DOHH2 (cell line): ENCODE results near the gene SORBS1.

Experiments used
- H3F3A ChIP-seq: fragments of 200-600 bp; sonication (generic), shearing (Covaris generic); 2 replicates; pipeline ENCODE4 v1.6.0; 2016; ENCODE audit warnings: antibody characterized with exemption, mild to moderate bottlenecking; ENCODE audit not compliant: control insufficient read depth, insufficient read depth
- H3K27ac ChIP-seq: fragments of 200-600 bp; sonication (generic); 2 replicates; pipeline ENCODE4 v1.5.1; 2014; ENCODE audit warnings: low read depth, mild to moderate bottlenecking, low read length, moderate library complexity
- H3K27me3 ChIP-seq: fragments of 200-600 bp; sonication (generic); 2 replicates; pipeline ENCODE4 v1.6.1; 2014; ENCODE audit warnings: mild to moderate bottlenecking, low read length, mixed read lengths; ENCODE audit not compliant: control insufficient read depth
- H3K36me3 ChIP-seq: fragments of 200-600 bp; sonication (generic); 2 replicates; pipeline ENCODE4 v1.6.1; 2014; ENCODE audit warnings: mild to moderate bottlenecking, low read length, moderate library complexity, mixed read lengths; ENCODE audit not compliant: control insufficient read depth
- H3K4me1 ChIP-seq: fragments of 200-600 bp; sonication (generic); 2 replicates; pipeline ENCODE4 v1.6.1; 2014; ENCODE audit warnings: mild to moderate bottlenecking, low read length, mixed read lengths; ENCODE audit not compliant: control insufficient read depth
- H3K4me2 ChIP-seq: fragments of 200-600 bp; sonication (generic); 2 replicates; pipeline ENCODE4 v1.6.0; 2014; ENCODE audit warnings: mild to moderate bottlenecking, low read length, moderate library complexity
- H3K4me3 ChIP-seq: fragments of 200-600 bp; sonication (generic); 2 replicates; pipeline ENCODE4 v1.5.1; 2014; ENCODE audit warnings: mild to moderate bottlenecking, low read length, mixed read lengths
- H3K79me2 ChIP-seq: fragments of 200-600 bp; sonication (generic); 2 replicates; pipeline ENCODE4 v1.6.1; 2014; ENCODE audit warnings: mild to moderate bottlenecking, low read length, mixed read lengths; ENCODE audit not compliant: control insufficient read depth
- H3K9me2 ChIP-seq: fragments of 200-600 bp; sonication (generic); replicated peaks from 2 replicates; pipeline ENCODE4 v1.6.1; 2014; ENCODE audit warnings: mild to moderate bottlenecking, low read length, mixed read lengths; ENCODE audit not compliant: control insufficient read depth
- H3K9me3 ChIP-seq: fragments of 200-600 bp; sonication (generic); 2 replicates; pipeline ENCODE4 v1.6.1; 2014; ENCODE audit warnings: antibody characterized with exemption, low read length, mixed read lengths; ENCODE audit not compliant: control insufficient read depth, insufficient read depth
- H4K20me1 ChIP-seq: fragments of 200-600 bp; sonication (generic); 2 replicates; pipeline ENCODE4 v1.6.0; 2014; ENCODE audit warnings: low read depth, mild to moderate bottlenecking, antibody characterized with exemption, low read length, moderate library complexity; ENCODE audit not compliant: control insufficient read depth, insufficient read depth
- EZH2phosphoT487 ChIP-seq: fragments of 200-600 bp; sonication (generic); IDR thresholded peaks from 2 replicates; pipeline ENCODE4 v1.6.1; 2017; ENCODE audit warnings: borderline replicate concordance, mild to moderate bottlenecking, antibody characterized with exemption, low read length, moderate library complexity, mixed read lengths
- TF ChIP-seq, protein P1 (sequence below): fragments of 200-600 bp; sonication (generic); IDR thresholded peaks from one replicate; pipeline ENCODE4 v1.5.1; 2014; ENCODE audit warnings: antibody characterized with exemption, mild to moderate bottlenecking, low read depth, low read length; ENCODE audit not compliant: poor library complexity, severe bottlenecking

Gene SORBS1

DNA sequence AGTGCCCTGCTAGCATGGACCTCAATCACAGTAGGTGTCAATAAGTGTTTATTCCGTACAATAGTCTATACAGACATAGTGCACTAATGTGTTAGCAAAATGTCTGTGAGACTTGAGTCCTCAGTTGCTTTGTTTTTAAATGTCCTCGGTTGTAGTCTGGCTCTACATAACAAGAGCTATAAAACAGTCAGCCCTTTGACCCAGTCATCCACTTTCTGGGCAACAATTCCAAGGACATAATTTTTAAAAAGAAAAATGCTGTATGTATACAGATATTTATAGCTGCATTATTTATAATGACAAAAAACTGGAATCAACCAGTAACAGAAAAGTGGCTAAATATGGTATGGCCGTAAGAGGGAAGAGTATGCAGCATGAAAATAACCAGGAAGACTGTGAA lies 267.5 kb downstream of the SORBS1 start:
- H3K27ac ChIP-seq, result peak overlapping the region; percentile 97
- no peaks in the 10 kb centered on the region for H3K9me3 ChIP-seq
- H3K4me3 ChIP-seq, result peak overlapping the region; percentile 48
- H3K27me3 ChIP-seq, result no peaks in the 10 kb centered on the region
- H3F3A ChIP-seq, result peaks cover 32% of the 10 kb centered on the region
- no peaks in the 10 kb centered on the region for H3K9me2 ChIP-seq
- no peak for TF ChIP-seq EZH2phosphoT487
- TF ChIP-seq, protein P1, sequence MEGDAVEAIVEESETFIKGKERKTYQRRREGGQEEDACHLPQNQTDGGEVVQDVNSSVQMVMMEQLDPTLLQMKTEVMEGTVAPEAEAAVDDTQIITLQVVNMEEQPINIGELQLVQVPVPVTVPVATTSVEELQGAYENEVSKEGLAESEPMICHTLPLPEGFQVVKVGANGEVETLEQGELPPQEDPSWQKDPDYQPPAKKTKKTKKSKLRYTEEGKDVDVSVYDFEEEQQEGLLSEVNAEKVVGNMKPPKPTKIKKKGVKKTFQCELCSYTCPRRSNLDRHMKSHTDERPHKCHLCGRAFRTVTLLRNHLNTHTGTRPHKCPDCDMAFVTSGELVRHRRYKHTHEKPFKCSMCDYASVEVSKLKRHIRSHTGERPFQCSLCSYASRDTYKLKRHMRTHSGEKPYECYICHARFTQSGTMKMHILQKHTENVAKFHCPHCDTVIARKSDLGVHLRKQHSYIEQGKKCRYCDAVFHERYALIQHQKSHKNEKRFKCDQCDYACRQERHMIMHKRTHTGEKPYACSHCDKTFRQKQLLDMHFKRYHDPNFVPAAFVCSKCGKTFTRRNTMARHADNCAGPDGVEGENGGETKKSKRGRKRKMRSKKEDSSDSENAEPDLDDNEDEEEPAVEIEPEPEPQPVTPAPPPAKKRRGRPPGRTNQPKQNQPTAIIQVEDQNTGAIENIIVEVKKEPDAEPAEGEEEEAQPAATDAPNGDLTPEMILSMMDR, result no peak
- peaks cover 4% of the 10 kb centered on the region; the same call in 1 of the 2 replicates for H3K36me3 ChIP-seq
- peaks cover 19% of the 10 kb centered on the region for H3K79me2 ChIP-seq
- H3K4me2 ChIP-seq, result peak overlapping the region; percentile 96
- peaks cover 4% of the 10 kb centered on the region; the same call in 1 of the 2 replicates for H4K20me1 ChIP-seq
- H3K4me1 ChIP-seq, result peaks cover 83% of the 10 kb centered on the region

DNA sequence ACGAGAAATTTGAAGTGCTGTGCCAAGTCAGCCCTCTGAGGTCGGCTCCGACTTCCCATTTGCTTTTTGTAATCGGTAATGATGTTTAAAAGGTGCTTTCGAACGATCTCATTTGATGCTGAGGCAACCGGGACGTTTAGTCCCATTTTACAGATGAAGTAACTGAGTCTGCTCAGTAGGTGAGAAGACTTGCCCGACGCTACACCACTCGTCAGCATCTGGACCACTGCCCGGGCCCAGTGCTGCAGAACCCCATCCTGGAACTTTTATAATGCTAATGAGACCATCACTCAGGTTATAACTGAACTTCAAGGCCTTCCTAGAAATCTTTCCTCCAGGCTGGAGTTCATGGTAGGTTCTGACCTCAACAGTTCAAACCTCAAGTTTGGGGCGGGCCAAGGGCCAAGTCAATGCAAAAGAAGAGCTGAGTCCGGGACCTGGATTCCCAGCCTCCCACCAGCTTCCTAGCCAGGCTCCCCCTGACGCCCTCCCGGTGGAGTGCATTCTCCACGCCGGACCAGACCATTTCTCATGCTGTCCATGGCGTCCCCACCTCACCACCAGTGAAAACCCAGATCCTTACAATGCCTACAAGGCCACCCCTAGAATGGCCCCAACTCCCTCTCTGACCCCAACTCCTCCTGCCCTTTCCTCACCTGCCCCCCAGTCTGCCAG lies 269.7 kb downstream of the SORBS1 start:
- Histone ChIP-seq H3K4me1 (peaks cover 88% of the 10 kb centered on the region), H3K4me3 (peak overlapping the region; percentile 88), H4K20me1 (peaks cover 6% of the 10 kb centered on the region; the same call in 1 of the 2 replicates)

DNA sequence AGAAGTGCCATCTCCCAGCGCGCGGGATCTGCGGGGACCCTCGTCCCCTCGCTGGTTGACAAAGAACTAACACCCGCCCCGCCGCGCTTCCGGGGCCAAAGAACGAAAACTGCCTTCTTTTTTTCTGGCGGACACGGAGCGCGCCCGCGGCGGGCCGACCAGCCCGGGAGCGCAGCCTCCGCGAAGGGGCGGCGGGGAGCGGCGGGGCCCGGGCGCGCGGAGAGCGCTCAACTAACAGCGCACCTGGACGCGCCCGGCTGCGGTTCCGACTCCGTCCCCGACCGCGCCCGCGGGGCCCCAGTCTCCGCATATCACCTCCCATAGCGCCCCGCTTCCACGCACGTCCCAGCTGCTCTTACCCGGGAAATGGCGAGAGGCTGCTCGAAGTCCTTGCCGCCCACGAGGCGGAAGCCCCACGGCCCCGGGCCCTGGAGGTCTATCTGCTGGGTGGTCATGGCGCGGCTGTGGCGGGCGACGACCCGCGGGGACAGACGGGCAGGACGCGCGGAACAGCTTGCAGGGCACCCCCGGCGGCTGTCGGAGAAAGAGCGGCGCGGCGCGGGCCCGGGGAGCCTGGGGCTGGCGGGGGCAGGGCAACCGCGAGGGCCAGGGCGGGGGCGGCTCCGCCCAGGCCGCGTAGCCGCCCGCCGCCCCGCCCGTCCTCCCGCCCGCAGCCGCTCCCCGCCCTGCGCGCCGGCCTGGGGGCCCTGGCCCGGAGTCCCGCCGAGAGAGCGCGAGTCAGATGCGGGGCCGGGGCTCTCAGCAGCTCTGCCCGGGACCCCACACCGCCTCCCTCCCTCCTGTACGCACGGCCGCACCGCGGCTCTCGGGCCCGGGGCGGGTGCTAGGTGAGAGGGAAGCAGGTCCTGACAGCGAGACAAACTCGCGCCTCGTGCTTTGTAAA lies 270.5 kb downstream of the SORBS1 start, which contains the start of gene PDLIM1:
PDLIM1 (minus strand) TSS at position 543 of the 904 bp plus-strand sequence; CDS start at position 455, 88 bp downstream.
- Histone ChIP-seq H3K27me3 (no peaks in the 10 kb centered on the region), H3K36me3 (peaks cover 12% of the 10 kb centered on the region), H3K9me3 (no peaks in the 10 kb centered on the region), H3K4me3 (peak within 1 kb of the TSS; percentile 88), H3F3A (peaks cover 28% of the 10 kb centered on the region), H3K4me1 (peaks cover 81% of the 10 kb centered on the region), H3K79me2 (peaks cover 47% of the 10 kb centered on the region), H3K9me2 (no peaks in the 10 kb centered on the region), H4K20me1 (peaks cover 6% of the 10 kb centered on the region; the same call in 1 of the 2 replicates), H3K4me2 (peak within 1 kb of the TSS; percentile 96), H3K27ac (peak within 1 kb of the TSS; percentile 97)
- TF ChIP-seq, protein P1, result peak; percentile 34
- TF ChIP-seq EZH2phosphoT487, result no peak

More for the DNA sequence above, 269.7 kb downstream of the SORBS1 start:
- Histone ChIP-seq H3K9me3 (no peaks in the 10 kb centered on the region), H3K9me2 (no peaks in the 10 kb centered on the region), H3K27me3 (no peaks in the 10 kb centered on the region), H3K36me3 (peaks cover 10% of the 10 kb centered on the region), H3K79me2 (peaks cover 40% of the 10 kb centered on the region), H3K4me2 (peak overlapping the region; percentile 96), H3F3A (peaks cover 32% of the 10 kb centered on the region), H3K27ac (peak overlapping the region; percentile 97)
- no peak for TF ChIP-seq EZH2phosphoT487
- TF ChIP-seq, protein P1, result no peak
